Stimulated activated naive CD8-positive, alpha-beta T cell treated with anti-CD3 and anti-CD28 coated beads, Interleukin-15, Interleukin-2, amounts not matched to agents 100 U/mL and 50 U/mL, for 24 hours (primary cell): ENCODE results near the gene PTPRCAP.
A peak's percentile ranks its signal among the peaks of the same experiment; 100 is the strongest.

Experiments used
- ATAC-seq: fragments of 150-1000 bp; cut with Tn5 transposase; one replicate; pipeline ENCODE4 v1.10.0; 2021
- DNase-seq: peaks from one replicate; pipeline ENCODE4 v3.0.0; 2021

Gene PTPRCAP

GRCh38 chr11:67396259-67396581 lies 41.3 kb downstream of the PTPRCAP start:
- ATAC-seq, result no peak

GRCh38 chr11:67395555-67396258 lies 41.8 kb downstream of the PTPRCAP start:
- ATAC-seq, result no peak

More at GRCh38 chr11:67396259-67396581, 41.3 kb downstream of the PTPRCAP start:
- DNase-seq, result no peak

GRCh38 chr11:67393990-67394389 lies 43.5 kb downstream of the PTPRCAP start:
- no peak for ATAC-seq

More at GRCh38 chr11:67395555-67396258, 41.8 kb downstream of the PTPRCAP start:
- no peak for DNase-seq

GRCh38 chr11:67393437-67393836 lies 44.0 kb downstream of the PTPRCAP start:
- DNase-seq (peak; percentile 4), ATAC-seq (no peak)

More at GRCh38 chr11:67393990-67394389, 43.5 kb downstream of the PTPRCAP start:
- peak; percentile 5 for DNase-seq

GRCh38 chr11:67392183-67392715 lies 45.2 kb downstream of the PTPRCAP start:
- peak; percentile 34 for DNase-seq

GRCh38 chr11:67391304-67392182 lies 45.9 kb downstream of the PTPRCAP start, which contains the start of gene RAD9A:
TSS of gene RAD9A (plus strand) at chr11:67391986. CDS start at chr11:67392045, 59 bp downstream.
- ATAC-seq (peak; percentile 70), DNase-seq (peak; percentile 95)

More at GRCh38 chr11:67392183-67392715, 45.2 kb downstream of the PTPRCAP start:
- no peak for ATAC-seq

GRCh38 chr11:67390947-67391303 lies 46.6 kb downstream of the PTPRCAP start:
- no peak for ATAC-seq
- no peak for DNase-seq

- ATAC-seq (no peak), DNase-seq (peak; percentile 74)
These were observed 48.0 kb downstream of the PTPRCAP start for GRCh38 chr11:67389477-67389876.

GRCh38 chr11:67387518-67387917 lies 50.0 kb downstream of the PTPRCAP start:
- DNase-seq, result no peak
- no peak for ATAC-seq

GRCh38 chr11:67387069-67387468 lies 50.4 kb downstream of the PTPRCAP start:
- DNase-seq (no peak), ATAC-seq (no peak)
